Sigmoid colon (tissue), 4 donors: Measurements from ENCODE around the gene SHBG.

ENCODE experiments used
- CTCF ChIP-seq, 4 experiments: fragments of 450-650 bp in 3 of 4; fragments of 200-600 bp in 1 of 4; IDR thresholded peaks; one replicate each; pipeline ENCODE4 v1.5.1; 2016 to 2019; ENCODE audit warnings: antibody characterized with exemption in 4 of 4, mild to moderate bottlenecking in 3 of 4, moderate library complexity in 2 of 4
- POLR2A ChIP-seq, 2 donors: fragments of 450-650 bp; IDR thresholded peaks; one replicate each; pipeline ENCODE4 v1.6.1; 2016; ENCODE audit warnings: antibody characterized with exemption in 2 of 2, mild to moderate bottlenecking in 2 of 2, moderate library complexity in 2 of 2
- POLR2AphosphoS5 ChIP-seq, 4 donors: sonication (generic); formaldehyde crosslinking; IDR thresholded peaks; one replicate each; pipeline ENCODE4 v1.6.1; 2017; ENCODE audit warnings: antibody characterized with exemption in 4 of 4

- TF ChIP-seq POLR2A (IDR thresholded peaks at IDR 0.05) (peak in 1 of 2 donors; percentile 13), CTCF (IDR thresholded peaks at IDR 0.05) (peak; percentile 72 to 89 (median 88)), POLR2AphosphoS5 (IDR thresholded peaks at IDR 0.05) (peak; percentile 15 to 75 (median 62))
Observed at GRCh38 chr17:7589204-7589868, 40.6 kb upstream of the SHBG start.
